HPDE6-E6E7 (cell line): ENCODE results near the gene SPTBN5.

ENCODE experiments used
- DNase-seq: peaks from one replicate; pipeline ENCODE4 v3.0.0; 2011; ENCODE audit warnings: missing footprints; ENCODE audit errors: extremely low spot score

Gene SPTBN5

DNA sequence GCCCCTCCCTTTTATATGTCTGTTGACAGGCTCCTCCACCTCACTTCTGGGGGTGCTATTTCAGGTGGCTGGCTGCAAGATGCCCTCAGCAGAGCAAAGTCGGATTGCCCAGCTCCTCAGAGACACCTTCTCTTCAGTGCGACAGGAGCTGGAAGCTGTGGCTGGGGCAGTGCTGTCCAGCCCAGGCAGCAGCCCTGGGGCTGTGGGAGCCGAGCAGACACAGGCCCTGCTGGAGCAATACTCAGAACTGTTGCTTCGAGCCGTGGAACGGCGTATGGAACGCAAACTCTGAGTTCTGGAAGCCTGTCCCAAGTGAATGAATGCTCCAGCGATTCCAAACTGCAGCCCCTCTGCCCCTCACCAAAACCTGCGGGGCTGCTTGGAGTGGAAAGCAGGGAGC, 68.7 kb downstream of the SPTBN5 start:
- DNase-seq: no peak

DNA sequence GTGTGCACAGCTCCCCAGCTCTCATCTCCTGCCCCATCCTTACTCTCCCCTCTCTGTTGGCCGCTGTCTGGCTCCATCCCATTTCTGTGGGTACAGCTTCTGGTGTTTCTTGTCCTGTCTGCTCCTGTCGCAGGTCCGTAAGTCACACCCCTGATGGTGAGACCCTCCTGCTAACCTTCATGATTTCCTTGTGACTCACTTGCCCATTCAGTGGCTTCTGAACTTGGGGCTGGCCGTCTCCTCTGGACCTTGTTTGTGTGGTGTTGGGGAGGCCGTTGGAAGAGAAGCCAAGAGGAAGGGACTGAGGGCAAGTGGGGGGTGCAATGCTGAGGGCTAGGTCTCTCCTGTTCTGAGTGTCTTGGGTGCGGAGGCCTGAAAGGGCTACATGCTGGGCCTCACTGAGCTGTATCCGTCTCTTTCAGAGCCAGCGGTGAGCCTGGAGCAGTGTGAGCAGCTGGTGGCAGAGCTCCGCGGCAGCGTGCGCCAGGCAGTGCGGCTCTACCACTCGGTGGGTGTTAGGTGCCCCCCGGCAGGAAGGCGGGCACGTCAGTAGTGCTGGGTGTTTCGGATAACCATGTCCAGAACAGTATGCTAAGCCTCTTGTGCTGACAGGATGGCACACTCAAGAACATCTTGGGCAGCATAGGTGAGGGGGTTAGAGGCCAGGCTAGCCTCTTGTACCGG, 69.6 kb downstream of the SPTBN5 start:
- no peak for DNase-seq

DNA sequence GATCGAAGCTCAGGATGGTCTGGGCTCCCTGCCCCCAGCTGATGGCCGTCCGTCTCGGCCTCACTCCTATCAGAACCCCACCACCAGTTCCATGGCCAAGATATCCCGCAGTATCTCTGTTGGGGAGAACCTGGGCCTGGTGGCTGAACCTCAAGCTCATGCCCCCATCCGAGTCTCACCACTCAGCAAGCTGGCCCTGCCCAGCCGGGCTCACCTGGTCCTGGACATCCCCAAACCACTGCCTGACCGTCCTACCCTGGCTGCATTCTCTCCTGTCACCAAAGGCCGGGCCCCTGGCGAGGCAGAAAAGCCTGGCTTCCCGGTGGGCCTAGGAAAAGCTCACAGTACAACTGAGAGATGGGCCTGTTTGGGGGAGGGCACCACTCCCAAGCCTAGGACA, 70.4 kb downstream of the SPTBN5 start:
- no peak for DNase-seq

DNA sequence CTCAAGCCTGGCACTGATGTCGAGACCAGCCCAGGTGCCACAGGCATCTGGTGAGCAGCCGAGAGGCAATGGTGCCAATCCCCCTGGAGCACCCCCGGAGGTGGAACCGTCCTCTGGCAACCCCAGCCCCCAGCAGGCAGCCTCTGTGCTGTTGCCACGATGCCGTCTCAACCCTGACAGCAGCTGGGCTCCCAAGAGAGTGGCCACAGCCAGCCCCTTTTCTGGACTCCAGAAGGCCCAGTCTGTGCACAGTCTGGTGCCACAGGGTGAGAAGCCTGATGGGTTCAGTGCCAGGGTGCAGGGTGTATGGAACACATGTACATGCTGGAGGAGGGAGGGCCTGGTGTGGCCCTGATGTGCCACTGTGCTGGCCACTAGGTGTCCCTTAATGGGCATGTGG, 70.9 kb downstream of the SPTBN5 start:
- no peak for DNase-seq

DNA sequence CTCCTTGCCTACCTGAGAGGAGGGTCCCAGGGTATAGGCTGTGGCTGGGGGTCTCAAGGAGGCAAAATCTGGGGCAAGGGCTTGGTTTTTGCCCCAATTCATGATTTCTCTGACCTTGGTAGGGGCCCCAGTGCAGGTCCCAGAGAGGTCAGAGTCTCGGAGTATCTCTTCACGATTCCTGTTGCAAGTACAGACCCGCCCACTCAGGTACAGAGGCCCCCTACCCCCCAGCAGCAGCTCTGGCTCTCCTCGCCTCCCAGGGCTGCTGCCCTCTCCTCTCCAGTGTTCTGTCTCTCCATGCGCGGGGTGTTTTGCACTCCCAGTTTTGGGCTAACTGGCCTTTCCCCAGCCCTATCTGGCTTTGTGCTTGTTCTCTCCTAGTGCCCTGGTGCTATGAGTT, 71.4 kb downstream of the SPTBN5 start:
- DNase-seq: no peak

DNA sequence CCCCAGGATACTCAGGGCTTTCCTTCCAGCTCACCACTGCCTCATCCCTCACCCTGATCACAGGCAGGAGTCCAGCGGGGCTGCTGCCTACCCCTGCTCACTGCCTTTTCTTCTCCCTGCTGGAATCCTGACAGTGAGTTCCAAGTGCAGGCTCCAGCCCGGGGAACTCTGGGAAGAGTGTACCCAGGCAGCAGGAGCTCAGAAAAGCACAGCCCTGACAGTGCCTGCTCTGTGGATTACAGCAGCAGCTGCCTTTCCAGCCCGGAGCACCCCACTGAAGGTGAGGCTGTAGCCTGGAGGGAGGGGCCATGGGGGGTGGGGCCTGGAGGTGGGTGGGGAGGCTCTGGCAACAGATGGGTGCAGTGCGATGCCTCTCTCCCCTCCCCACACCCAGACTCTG, 72.0 kb downstream of the SPTBN5 start:
- no peak for DNase-seq

DNA sequence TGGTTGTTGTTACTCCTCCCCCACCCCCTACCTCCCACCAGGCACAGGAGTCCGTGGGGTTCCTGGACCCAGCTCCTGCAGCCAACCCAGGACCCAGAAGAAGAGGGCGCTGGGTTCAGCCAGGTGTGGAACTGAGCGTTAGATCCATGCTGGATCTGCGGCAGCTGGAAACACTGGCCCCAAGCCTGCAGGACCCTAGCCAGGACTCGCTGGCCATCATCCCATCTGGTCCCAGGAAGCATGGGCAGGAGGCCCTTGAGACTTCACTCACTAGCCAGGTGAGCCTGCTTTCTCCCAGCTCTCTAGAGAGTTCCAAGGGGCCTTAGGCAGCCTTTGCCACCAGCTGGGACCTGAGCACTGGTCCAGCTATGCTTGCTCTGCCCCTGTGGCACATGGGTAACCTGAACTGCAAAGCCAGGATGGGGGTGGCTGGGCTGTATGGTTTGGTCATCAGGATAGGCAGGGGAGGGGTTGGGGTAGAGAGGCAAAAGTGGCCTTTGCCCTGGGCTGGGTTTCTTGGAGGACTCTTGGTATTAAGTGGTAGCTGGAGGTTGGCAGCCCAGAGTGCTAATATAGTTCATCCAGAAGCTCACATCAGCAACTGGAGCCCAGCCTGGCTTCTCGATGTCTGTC, 72.9 kb downstream of the SPTBN5 start:
- no peak for DNase-seq

DNA sequence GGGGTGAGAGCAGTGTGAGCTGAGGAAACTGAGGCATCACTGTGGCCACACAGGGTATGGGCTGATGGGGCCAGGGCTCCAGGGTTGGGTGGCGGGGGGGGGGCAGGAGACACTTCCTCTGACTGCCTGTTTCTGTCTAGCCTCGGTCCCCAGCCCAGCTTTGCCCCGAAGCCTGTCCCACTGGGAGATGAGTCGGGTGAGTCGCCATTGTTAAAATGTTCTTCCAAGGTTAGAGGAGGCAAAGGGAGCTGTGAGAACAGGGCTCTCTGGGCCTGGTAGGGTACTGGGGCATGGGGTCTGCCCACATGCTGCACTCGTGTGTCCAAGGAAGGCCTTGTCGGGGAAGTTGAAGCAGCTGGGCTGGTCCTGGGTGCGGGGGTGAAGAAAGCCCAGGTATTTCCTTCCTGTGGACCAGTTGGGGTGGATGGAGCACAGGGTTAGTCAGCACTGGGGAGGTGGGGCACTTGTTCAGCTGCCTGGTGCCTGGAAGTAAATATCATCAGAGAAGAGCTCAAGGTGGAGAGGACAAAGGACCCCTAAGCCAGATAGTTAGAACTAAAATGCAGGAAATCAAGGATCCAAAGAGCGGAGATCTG, 74.3 kb downstream of the SPTBN5 start:
- no peak for DNase-seq

DNA sequence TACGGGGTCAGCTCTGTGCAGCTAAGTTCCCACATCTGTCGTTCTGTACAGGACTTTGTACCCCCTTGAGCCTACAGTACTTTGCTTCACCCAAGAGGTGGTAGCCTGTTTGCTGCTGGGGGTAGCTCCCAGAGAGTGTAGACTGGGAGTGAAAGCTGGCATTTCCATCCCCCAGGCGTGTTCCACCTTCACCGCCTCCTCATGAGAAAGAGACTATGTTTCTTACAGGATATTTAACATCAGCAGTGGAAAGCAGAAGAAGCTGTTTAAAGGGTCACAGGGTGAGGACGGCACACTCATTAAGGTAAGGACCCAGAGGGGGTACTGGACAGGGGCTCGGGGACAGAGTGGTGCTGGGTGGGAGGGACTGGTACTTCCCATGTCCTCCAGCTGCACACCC, 76.1 kb downstream of the SPTBN5 start:
- DNase-seq: no peak

DNA sequence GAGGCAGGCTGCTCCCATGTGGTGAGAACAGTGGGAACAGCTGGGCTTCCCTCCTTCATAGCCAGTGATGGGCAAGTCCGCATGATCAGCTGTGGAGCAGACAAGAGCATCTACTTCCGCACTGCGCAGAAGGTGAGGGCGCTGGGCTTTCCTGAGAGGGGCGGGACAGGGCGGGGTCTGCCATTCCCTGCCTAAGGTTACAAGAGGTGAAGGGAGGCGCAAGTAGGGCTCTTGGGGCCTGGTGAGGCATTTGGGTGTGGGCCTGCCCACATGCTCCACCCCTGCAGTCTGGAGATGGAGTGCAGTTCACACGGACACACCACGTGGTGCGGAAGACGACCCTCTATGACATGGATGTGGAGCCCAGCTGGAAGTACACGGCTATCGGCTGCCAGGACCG, 76.5 kb downstream of the SPTBN5 start:
- no peak for DNase-seq

DNA sequence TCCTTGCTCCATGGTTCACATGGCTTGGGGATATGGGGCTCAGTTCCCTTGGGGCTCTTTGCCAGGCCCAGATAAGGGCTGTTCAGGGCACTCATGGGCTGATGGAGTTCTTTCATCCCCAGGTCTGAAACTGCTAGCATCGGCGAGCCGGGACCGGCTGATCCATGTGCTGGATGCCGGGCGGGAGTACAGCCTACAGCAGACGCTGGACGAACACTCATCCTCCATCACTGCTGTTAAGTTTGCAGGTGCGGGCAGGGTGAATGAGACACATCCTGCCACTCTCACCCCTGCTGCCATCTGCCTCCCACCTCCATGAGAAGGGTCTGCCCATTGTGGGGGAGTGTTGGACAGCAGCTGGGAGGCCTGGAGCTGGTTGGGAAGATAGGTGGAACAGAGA, 77.1 kb downstream of the SPTBN5 start:
- DNase-seq: no peak

DNA sequence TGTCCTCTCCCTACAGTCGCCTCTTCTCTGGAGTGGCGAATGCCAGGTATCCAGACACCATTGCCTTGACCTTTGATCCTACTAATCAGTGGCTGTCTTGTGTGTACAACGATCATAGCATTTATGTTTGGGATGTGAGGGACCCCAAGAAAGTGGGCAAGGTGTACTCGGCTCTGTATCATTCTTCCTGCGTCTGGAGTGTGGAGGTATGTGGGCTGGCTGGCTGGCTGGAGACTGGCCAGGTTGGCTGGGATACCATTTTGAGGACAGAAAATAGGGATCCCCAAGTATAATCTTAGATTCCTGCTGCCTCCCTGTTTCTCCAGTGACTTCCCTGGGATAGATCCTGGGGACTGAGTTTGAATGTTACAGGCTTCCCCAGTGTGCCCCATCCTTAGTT, 79.3 kb downstream of the SPTBN5 start:
- DNase-seq: no peak

DNA sequence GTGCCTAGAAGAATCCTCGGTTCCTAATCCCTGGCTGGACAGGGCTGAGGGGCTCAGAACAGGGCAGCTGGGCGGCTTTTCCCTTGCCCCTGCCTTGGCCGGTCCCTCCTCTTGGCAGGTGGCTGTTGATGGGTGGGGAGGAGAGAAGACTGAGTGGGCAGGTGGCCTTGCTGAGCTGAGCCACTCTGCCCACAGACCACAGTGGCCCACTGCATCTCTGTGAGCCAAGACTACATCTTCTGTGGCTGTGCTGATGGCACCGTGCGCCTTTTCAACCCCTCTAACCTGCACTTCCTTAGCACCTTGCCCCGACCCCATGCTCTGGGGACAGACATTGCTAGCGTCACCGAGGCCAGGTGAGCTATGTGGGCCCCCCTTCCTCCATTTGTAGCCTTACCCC, 80.4 kb downstream of the SPTBN5 start:
- DNase-seq: no peak

DNA sequence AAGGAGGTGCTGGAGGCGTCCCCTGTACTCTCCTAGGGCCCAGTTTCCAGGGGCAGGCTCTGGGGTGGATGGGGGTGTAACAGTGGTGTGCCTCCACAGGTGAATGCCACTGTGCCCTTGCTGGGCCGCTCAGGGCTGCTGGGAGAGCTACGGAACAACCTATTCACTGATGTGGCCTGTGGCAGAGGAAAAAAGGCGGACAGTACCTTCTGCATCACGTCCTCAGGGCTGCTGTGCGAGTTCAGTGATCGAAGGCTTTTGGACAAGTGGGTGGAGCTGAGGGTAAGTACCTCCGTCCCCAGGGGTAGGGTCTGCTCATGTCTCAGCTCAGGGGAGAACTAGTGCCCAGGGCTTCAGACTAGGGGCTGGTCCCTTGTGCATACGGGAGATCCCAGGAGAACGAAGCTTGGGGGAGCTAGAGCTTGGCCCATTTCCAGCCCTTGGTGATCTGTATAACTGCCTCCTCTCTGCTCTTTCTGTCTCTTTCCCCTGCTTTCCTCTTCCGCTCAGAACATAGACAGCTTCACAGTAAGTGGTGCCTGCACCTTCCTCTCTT, 81.0 kb downstream of the SPTBN5 start:
- DNase-seq: no peak

DNA sequence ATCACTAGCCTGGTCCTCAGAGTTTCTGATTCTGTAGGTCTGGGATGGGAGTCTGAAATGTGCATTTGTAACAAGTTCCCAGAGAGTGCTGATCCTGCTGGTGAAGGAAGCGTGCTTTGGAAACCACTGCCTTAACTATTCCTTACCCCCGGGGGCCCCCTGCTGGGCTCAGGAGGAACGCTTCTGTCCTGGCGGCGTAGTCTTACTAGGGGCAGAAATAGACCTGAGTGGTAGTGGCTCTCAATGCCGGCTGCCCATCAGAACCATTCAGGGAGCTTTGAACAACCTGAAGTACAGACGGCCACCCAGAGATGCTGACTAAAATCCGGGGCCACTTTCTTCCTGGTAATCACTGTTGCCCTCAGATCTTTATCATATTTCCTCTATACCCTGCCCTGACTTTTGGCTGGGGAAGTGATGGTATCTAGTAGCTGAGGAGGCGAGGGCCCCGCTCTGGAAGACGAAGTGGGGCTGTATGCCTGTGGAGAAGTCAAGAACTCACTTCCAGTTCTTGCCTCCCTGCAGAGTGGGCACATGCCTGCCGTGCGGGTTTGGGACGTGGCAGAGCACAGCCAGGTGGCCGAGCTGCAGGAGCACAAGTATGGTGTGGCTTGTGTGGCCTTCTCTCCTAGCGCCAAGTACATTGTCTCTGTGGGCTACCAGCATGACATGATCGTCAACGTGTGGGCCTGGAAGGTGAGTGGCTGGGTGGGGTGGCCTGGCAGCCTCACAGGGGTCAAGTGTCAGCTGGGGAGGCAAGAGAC, 82.2 kb downstream of the SPTBN5 start:
- peak; percentile 63 for DNase-seq

DNA sequence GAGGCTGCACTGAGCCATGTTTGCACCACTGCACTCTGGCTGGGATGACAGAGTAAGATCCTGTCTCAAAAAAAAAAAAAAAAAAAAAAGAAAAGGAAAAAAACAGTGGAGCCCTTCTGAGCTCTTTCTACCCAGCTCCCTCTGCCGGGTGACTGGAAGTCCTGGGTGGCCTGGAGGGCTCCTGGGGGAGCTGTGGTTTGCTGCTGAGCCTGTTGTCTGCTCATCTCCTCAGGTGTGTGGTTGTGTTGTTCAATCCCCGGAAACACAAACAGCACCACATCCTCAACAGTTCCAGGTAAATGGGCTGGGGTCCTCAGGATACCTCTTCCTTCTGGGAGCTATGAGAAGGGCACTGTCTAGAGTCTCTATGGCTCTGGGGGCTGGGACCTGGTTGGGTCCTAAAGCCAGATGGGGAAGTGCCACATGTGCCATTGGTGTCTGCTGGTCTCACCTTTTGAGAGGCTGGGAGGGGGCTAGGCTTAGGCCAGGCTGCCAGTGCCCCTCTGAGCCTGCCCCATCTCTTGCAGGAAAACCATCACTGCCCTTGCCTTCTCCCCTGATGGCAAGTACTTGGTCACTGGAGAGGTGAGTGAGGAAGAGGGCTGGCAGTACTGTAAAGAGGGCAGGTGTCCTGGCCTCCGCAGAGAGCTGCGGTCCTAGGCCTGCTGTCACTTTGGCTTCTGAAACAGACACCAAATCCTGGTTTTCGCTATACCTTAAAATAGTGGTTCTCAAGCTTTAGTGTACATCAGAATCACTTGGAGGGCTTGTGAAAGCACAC, 83.0 kb downstream of the SPTBN5 start:
- no peak for DNase-seq

DNA sequence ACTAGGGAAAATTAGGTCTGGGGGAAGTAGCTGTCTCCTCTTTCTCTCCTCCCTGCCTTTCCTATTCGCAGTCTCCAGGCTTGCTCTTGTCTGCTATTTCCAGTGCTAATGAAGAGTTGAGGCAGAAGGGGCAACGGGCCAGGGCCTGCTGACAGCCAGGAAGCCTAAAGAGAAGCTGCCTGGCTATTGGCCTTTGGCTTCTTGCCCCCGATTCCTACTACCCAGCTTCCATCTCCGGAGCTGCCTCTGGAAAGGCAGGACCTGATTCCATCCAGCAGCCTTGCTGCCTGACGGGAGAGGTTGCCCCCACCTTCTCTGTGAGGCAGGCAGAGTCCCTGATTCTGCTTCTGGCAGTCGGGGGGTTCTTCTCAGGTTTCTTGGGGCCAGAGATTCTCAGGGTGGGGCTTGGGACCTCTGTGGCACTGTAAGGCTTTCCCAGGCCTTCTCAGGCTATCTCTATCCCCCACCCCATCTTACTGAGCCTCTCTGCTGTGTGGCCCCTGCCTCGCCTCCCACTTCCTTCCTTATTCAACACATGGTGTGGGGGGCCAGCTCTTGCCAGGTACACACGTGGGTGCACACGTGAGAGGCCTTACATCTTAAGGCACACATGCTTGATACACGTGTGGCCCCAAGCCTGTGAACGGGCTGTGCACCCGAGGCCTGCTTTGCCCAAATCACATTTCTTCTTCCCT, 84.2 kb downstream of the SPTBN5 start:
- no peak for DNase-seq

DNA sequence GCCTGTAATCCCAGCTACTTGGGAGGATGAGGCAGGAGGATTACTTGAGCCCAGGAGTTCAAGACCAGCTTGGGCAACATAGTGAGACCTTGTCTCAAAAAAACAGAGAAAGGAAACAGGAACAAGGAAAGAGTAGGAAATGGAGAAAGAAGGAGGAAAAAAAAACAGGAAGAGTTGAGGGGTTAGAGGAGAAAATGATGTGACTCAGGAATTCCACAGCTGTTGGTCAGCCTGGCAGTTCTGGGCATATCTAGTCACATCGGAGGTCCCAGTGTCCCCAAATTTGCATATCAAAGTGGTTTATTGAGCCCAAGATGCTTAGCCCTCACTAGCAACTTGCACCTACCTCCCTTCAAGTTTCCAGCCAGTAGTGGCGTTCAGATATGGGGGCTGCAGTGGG, 84.7 kb downstream of the SPTBN5 start:
- DNase-seq: no peak

DNA sequence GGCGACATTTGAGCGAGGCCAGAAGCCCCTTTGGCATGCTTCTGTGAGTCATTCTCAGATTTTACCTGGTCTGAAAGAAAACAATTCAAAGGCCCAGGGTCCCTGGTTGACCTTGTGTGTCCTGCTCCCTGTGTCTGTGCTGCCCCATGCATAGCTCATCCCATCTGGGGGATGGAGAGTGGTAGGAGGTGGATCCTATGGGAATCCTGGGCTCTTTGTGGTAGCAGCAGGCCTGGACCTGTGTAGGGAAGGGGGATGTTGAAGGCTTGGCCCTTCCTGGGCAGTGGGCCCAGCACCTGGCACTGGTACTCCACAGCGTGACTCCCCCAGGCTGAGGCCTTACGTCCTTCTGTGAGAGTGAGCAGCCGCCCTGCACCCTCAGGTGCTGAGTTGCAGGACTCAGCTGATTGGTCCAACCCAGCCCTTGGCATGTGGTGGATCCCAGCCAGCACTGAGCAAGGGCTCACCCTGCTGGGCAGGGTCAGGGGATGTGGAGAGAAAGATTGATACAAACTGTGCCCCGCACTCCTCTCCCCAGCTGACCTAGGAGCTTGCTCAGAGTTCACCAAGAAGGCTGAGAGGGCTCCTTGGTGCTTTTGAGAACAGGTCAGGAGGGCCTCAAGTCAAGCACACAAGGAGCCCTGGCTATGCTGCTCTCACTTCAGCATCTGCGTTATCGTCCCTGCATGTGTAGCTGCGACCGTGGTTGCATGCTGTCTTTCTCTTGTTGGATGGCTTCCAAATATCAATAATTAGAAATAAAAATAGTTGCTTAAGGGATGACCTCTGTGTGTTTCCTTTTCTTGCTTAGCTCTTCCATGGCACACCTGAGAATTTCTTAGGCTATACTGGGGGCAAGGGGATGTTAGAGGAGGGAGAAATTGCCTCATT, 87.3 kb downstream of the SPTBN5 start:
- peak; percentile 93 for DNase-seq

DNA sequence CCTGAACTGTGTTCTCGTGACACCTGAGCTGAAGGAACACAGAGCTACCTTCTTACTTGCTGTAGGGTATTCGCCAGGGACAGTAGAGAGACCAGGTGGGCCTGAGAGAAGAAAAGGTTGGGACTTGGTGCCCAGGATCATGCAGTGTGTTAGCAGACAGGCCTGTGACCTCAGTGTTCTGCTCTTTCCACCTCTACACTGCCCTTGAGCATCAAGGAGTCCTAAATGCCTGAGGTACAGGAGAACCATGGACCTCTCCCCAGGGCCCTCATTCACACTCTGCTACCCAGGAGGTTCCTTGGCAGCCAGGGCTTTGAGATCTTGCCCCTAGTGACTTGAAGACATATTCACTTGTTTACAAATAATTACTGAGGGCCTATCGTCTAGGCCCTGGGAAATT, 88.1 kb downstream of the SPTBN5 start:
- no peak for DNase-seq
